Breast epithelium (tissue), 4 donors: Measurements from ENCODE around the gene ZNF22. TPM values are rescaled to one million over a fixed set of nuclear protein-coding genes. Genes with fewer than 3 reads are reported as not detected.
A peak's percentile ranks its signal among the peaks of the same experiment; 100 is the strongest.

Source experiments
- DNase-seq, 2 donors: peaks; one replicate each; pipeline ENCODE4 v3.0.0-alpha.2; 2019; ENCODE audit warnings: low spot score in 2 of 2
- H3K27ac ChIP-seq, 2 donors: fragments of 200-600 bp; sonication (generic) in 1 of 2; one replicate each; pipeline ENCODE4 v1.5.1; 2016 to 2019; ENCODE audit warnings: mild to moderate bottlenecking in 1 of 2
- H3K27me3 ChIP-seq, 2 donors: fragments of 200-600 bp; sonication (generic) in 1 of 2; one replicate each; pipeline versions ENCODE4 v1.5.1 to v1.6.0; 2017 to 2019; ENCODE audit warnings: control low read depth in 1 of 2, mild to moderate bottlenecking in 1 of 2
- H3K36me3 ChIP-seq: fragments of 200-600 bp; one replicate; pipeline ENCODE4 v1.5.1; 2019
- H3K4me1 ChIP-seq, 2 donors: fragments of 200-600 bp; sonication (generic); one replicate each; pipeline ENCODE4 v1.5.1; 2016 to 2019; ENCODE audit warnings: control low read depth in 1 of 2
- H3K4me3 ChIP-seq, 3 donors: fragments of 200-600 bp; sonication (generic); 1 replicate in 2 of 3; 2 replicates in 1 of 3; pipeline ENCODE4 v1.5.1; 2016 to 2019; ENCODE audit warnings: mild to moderate bottlenecking in 3 of 3, moderate library complexity in 2 of 3
- H3K9me3 ChIP-seq, 2 donors: fragments of 200-600 bp; sonication (generic) in 1 of 2; one replicate each; pipeline ENCODE4 v1.5.1; 2016 to 2019; ENCODE audit warnings: control low read depth in 1 of 2
- POLR2A ChIP-seq: fragments of 450-650 bp; IDR thresholded peaks from one replicate; pipeline ENCODE4 v1.6.1; 2016; ENCODE audit warnings: antibody characterized with exemption, mild to moderate bottlenecking, moderate library complexity
- POLR2AphosphoS5 ChIP-seq, 3 donors: sonication (generic); formaldehyde crosslinking; IDR thresholded peaks; one replicate each; pipeline ENCODE4 v1.6.1; 2017; ENCODE audit warnings: antibody characterized with exemption in 3 of 3
- intact Hi-C: fragments of 100-400 bp; cut with DNase I; formaldehyde crosslinking; loops from one replicate; pipeline ENCODE4 v1.15.1; 2023; ENCODE audit warnings: low total_unique reads
- total RNA-seq, 3 donors: library from RNA; depleted of rRNA; stranded (reverse); fragments of >200 nt; gene quantifications; one replicate each; pipeline ENCODE4 v1.1.0, GENCODE V29; 2016
- TF ChIP-seq, protein P1 (sequence below), 3 donors: fragments of 450-650 bp; IDR thresholded peaks; one replicate each; pipeline ENCODE4 v1.5.1; 2016 to 2017; ENCODE audit warnings: antibody characterized with exemption in 3 of 3, mild to moderate bottlenecking in 3 of 3, moderate library complexity in 3 of 3

Gene ZNF22
- total RNA-seq, 3 donors from 2014 or later: 32.0 to 54.1 (median 34.2) TPM

GRCh38 chr10:44978570-44979280, 22.0 kb upstream of the ZNF22 start, which contains the start of gene DEPP1:
Gene DEPP1 (minus strand): TSS chr10:44978809. CDS start chr10:44978030, 779 bp downstream.
- intact Hi-C loops: no loop called here

GRCh38 chr10:44979281-44980191, 21.2 kb upstream of the ZNF22 start:
- Histone ChIP-seq H3K9me3 (no peaks in the 10 kb centered on the region), H3K27ac (peak overlapping the region; percentile 95), H3K27me3 (no peaks in the 10 kb centered on the region), H3K36me3 (no peaks in the 10 kb centered on the region), H3K4me3 (peak overlapping the region in 2 of 3 donors; percentile 69 to 82), H3K4me1 (peaks cover 16 to 23% of the 10 kb centered on the region in 2 donors)
- TF ChIP-seq POLR2A: no peak
- TF ChIP-seq POLR2AphosphoS5 (IDR thresholded peaks at IDR 0.05): no peak
- TF ChIP-seq, protein P1, sequence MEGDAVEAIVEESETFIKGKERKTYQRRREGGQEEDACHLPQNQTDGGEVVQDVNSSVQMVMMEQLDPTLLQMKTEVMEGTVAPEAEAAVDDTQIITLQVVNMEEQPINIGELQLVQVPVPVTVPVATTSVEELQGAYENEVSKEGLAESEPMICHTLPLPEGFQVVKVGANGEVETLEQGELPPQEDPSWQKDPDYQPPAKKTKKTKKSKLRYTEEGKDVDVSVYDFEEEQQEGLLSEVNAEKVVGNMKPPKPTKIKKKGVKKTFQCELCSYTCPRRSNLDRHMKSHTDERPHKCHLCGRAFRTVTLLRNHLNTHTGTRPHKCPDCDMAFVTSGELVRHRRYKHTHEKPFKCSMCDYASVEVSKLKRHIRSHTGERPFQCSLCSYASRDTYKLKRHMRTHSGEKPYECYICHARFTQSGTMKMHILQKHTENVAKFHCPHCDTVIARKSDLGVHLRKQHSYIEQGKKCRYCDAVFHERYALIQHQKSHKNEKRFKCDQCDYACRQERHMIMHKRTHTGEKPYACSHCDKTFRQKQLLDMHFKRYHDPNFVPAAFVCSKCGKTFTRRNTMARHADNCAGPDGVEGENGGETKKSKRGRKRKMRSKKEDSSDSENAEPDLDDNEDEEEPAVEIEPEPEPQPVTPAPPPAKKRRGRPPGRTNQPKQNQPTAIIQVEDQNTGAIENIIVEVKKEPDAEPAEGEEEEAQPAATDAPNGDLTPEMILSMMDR (IDR thresholded peaks at IDR 0.05): no peak
- DNase-seq: no peak
- intact Hi-C loops: no loop called here

More at GRCh38 chr10:44978570-44979280, 22.0 kb upstream of the ZNF22 start, which contains the start of gene DEPP1:
- peak; percentile 94 to 96 for DNase-seq
- TF ChIP-seq, protein P1 (IDR thresholded peaks at IDR 0.05): peak; percentile 14 to 44 (median 15)
- peak; percentile 99 to 100 (median 100) for TF ChIP-seq POLR2AphosphoS5 (IDR thresholded peaks at IDR 0.05)
- TF ChIP-seq POLR2A: peak; percentile 100
- H3K27ac ChIP-seq: peak within 1 kb of the TSS; percentile 95
- H3K36me3 ChIP-seq: no peaks in the 10 kb centered on the region
- H3K4me3 ChIP-seq: peak within 1 kb of the TSS; percentile 69 to 82 (median 74)
- no peaks in the 10 kb centered on the region for H3K9me3 ChIP-seq
- H3K27me3 ChIP-seq: no peaks in the 10 kb centered on the region
- H3K4me1 ChIP-seq: peaks cover 16 to 30% of the 10 kb centered on the region in 2 donors

DNA sequence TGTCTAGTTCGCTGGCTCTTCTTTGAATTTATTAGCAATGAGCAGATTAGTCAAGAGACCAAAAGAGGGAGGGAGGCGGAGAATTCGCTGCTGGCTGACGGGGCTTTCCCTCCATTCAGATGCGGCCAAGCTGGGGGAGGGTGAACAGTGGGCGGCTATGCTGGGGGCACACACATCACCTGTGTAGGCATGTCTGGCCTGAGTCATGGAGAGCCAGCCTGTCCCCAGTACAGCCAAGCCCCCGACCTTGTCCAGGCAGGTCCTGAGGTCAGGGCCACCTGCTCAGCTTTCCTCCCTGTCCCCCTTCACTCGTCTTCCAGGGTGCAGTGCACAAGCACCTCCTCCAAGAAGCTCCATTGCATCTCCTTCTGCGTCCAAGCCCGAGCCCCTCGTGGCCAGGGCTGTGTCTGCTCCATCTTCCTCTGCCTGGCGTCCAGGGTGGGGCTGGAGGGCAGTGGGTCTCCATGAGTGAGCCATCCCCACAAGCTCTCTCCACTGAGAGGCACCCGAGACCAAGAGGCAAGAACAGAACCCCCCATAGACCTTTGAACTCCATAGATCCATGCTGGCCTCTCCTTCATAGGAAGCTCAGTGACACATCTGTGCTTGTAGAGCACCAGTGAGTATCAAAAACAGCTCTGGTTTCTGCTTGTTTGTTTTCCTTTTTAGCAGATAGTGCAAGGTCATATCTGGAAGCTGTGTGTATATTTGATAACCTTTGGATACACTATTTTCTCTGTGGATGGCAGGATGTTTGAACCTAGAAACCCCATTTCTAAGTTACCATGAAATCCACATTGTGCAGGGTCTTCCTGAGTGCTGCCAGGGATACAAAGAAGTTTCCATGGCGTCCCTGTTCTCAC, 20.2 kb upstream of the ZNF22 start:
- intact Hi-C loops: no loop called here
- peaks cover 16 to 23% of the 10 kb centered on the region in 2 donors for H3K4me1 ChIP-seq
- no peaks in the 10 kb centered on the region for H3K36me3 ChIP-seq
- peak overlapping the region in 1 of 3 donors; percentile 9 for H3K4me3 ChIP-seq
- no peaks in the 10 kb centered on the region for H3K9me3 ChIP-seq
- DNase-seq: no peak
- TF ChIP-seq, protein P1 (IDR thresholded peaks at IDR 0.05): no peak
- TF ChIP-seq POLR2A (no peak), POLR2AphosphoS5 (IDR thresholded peaks at IDR 0.05) (no peak)
- H3K27ac ChIP-seq: peak overlapping the region; percentile 95
- no peaks in the 10 kb centered on the region for H3K27me3 ChIP-seq

DNA sequence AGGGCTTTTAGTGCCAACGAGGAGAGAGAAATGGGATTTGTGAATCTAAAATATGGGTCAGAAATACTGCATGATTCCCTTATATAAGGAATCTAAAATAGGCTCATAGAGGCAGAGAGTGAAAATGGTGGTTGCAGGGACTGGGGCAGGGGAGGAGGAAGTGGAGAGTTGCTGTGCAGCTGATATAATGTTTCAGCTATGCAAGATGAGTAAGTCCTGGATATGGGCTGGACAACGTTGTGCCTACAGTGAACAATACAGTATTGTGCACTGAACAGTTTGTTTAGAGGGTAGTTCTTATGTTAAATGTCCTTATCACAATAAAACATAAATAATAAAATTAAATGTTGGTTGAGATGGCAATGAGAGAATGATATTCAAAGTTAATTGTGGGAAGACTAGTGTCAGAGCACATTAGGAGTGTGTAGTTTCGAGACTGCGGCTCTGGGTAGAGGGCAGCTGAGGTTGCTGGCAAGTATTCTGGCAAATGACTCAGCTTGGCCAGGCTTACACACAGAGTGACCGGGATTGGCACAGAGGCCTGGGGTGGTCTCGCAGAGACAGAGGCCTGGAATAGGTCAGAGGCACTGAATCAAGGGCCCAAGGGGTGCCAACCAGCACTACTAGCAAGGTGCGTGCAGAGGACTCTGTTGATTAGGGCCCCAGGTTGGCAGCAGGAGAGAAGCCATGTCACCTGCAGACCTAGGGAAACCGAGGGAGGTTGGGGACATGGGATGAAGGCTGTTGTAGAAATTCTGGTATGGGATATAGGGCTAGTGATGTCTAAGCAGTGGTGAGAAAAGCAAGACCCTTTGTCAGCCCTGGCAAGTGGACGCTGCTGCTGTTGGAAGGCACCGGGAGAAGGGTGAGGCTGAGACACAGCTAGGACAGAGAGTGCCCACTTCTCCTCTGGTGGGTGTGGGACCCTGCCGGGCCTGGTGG, 19.3 kb upstream of the ZNF22 start:
- Histone ChIP-seq H3K36me3 (no peaks in the 10 kb centered on the region), H3K27ac (peak overlapping the region; percentile 95), H3K9me3 (no peaks in the 10 kb centered on the region), H3K4me3 (peak overlapping the region in 1 of 3 donors; percentile 26), H3K4me1 (peaks cover 16 to 23% of the 10 kb centered on the region in 2 donors), H3K27me3 (no peaks in the 10 kb centered on the region)
- no peak for DNase-seq
- intact Hi-C loops: no loop called here
- no peak for TF ChIP-seq POLR2AphosphoS5 (IDR thresholded peaks at IDR 0.05)
- TF ChIP-seq POLR2A: no peak
- TF ChIP-seq, protein P1 (IDR thresholded peaks at IDR 0.05): no peak
